Calu3 (cell line): ENCODE results near the gene CDK6. TPM values are rescaled to one million over a fixed set of nuclear protein-coding genes. Genes with fewer than 3 reads are reported as not detected.

Experiments
- BruUV-seq: library from RNA; stranded (reverse); fragments of 400-500 nt; replicated peaks from 2 replicates; lab custom pipeline; 2021; lab: Mats Ljungman, UMichigan
- CTCF ChIA-PET: fragments of 300-600 bp; sonication (Branson Sonifier 250); formaldehyde crosslinking; loops from one replicate; lab custom pipeline; 2022; ENCODE audit warnings: antibody characterized with exemption; lab: Charles Lee
- DNase-seq: peaks from one replicate; pipeline ENCODE4 v3.0.0; 2022
- H3K27ac Mint-ChIP-seq: one replicate; pipeline ENCODE4 v1.8.0; 2022; ENCODE audit warnings: mixed read lengths; ENCODE audit not compliant: unreplicated experiment
- H3K27me3 Mint-ChIP-seq: one replicate; pipeline ENCODE4 v1.8.0; 2022; ENCODE audit warnings: mixed read lengths; ENCODE audit not compliant: unreplicated experiment
- H3K36me3 Mint-ChIP-seq: one replicate; pipeline ENCODE4 v1.8.0; 2022; ENCODE audit warnings: mild to moderate bottlenecking, moderate library complexity, mixed read lengths; ENCODE audit not compliant: insufficient read depth, unreplicated experiment
- H3K4me1 Mint-ChIP-seq: one replicate; pipeline ENCODE4 v1.8.0; 2022; ENCODE audit warnings: mild to moderate bottlenecking, low read depth, mixed read lengths; ENCODE audit not compliant: unreplicated experiment
- H3K4me3 Mint-ChIP-seq: one replicate; pipeline ENCODE4 v1.8.0; 2022; ENCODE audit warnings: mild to moderate bottlenecking, low read depth, moderate library complexity, mixed read lengths; ENCODE audit not compliant: unreplicated experiment
- H3K9me3 Mint-ChIP-seq: one replicate; pipeline ENCODE4 v1.8.0; 2022; ENCODE audit warnings: low read depth, mixed read lengths; ENCODE audit not compliant: unreplicated experiment
- CTCF ChIP-seq: fragments of 200-600 bp; IDR thresholded peaks from one replicate; pipeline ENCODE4 v1.8.0; 2022; ENCODE audit warnings: antibody characterized with exemption; ENCODE audit not compliant: unreplicated experiment
- intact Hi-C: fragments of 100-400 bp; cut with micrococcal nuclease; formaldehyde crosslinking; loops from one replicate; pipeline ENCODE4 v1.10.0; 2022; ENCODE audit not compliant: unreplicated experiment
- total RNA-seq: library from RNA; stranded (reverse); gene quantifications from 2 replicates; pipeline ENCODE4 v1.2.3, GENCODE V29; 2022

Gene CDK6
- total RNA-seq, 1 experiment from 2014 or later: 87.9 TPM

DNA sequence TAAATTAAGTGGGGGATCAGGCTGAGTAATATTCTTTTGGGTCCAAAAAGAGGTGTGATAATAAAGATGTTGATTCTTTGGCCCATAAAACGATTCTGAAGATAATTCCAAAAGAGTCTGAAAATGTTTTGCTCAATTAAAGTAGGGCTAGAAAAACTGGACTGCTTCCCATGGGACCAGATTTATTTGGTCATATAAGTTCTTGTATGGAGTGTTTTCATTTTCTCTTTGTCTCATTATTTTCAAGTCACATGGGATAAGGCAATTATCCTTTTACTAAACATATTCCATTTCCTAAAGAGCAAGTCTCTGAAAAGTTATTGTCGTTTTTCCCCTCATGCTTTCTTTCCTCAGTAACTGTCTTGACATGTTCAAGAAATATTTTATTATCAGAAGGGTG, 41.5 kb downstream of the CDK6 start:
- Mint-ChIP-seq H3K27ac (no peak overlapping the region), H3K4me1 (peaks cover 47% of the 10 kb centered on the region), H3K9me3 (no peaks in the 10 kb centered on the region), H3K27me3 (no peaks in the 10 kb centered on the region), H3K4me3 (no peak overlapping the region), H3K36me3 (peaks cover 6% of the 10 kb centered on the region)
- no TSS peak for BruUV-seq
- no peak for DNase-seq
- intact Hi-C loops: no loop called here
- no peak for TF ChIP-seq CTCF
- CTCF ChIA-PET: no interaction called here

DNA sequence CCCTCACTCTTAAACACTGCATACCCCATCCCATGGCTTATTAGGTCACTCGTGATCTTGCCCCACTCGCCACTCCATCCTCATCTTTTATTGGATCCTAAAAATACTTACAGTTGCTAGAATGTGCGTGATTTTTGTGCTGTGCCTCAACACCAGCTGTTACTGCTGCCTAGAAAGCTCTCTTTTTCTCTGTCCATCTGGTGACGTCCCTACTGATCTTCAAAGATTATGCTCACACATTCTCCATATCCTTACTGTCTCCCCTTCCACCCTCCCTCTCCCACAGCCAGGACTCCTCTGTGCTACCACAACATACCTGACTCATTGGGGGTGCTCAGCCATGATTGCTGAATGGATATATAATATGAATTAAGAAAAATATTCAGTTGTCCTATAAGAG, 42.0 kb downstream of the CDK6 start:
- H3K9me3 Mint-ChIP-seq: no peaks in the 10 kb centered on the region
- no peak for DNase-seq
- no peak overlapping the region for H3K27ac Mint-ChIP-seq
- peaks cover 48% of the 10 kb centered on the region for H3K4me1 Mint-ChIP-seq
- peaks cover 6% of the 10 kb centered on the region for H3K36me3 Mint-ChIP-seq
- TF ChIP-seq CTCF: no peak
- no peak overlapping the region for H3K4me3 Mint-ChIP-seq
- CTCF ChIA-PET: no interaction called here
- intact Hi-C loops: no loop called here
- no peaks in the 10 kb centered on the region for H3K27me3 Mint-ChIP-seq
- no TSS peak for BruUV-seq

DNA sequence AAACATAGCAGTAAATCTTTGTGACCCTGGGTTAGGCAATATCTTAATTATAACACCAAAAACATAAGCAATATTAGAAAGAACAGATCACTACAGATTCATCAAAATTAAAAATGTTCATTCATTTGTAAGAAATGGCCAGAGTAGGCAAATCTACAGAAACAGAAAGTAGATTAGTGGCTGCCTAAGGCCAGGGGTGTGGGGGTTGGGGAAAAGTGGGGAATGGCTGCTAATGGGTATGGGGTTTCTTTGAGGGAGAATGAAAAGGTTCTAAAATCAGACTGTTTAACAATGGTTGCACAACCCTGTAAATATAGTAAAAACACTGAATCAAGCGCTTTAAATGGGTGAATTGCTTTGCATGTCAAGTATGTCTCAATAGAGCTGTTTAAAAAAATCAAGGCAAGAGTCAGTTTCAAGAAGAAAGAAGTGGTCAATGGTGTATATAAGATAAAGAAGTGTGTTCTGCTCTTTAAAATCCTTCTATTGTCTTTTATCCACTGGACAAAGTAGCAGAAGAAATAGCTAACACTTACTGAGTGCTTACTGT, 42.6 kb downstream of the CDK6 start:
- Mint-ChIP-seq H3K27ac (no peak overlapping the region), H3K4me1 (peaks cover 48% of the 10 kb centered on the region), H3K4me3 (no peak overlapping the region), H3K36me3 (peaks cover 11% of the 10 kb centered on the region), H3K9me3 (no peaks in the 10 kb centered on the region), H3K27me3 (no peaks in the 10 kb centered on the region)
- DNase-seq: no peak
- CTCF ChIA-PET: no interaction called here
- no peak for TF ChIP-seq CTCF
- BruUV-seq: no TSS peak
- intact Hi-C loops: no loop called here

DNA sequence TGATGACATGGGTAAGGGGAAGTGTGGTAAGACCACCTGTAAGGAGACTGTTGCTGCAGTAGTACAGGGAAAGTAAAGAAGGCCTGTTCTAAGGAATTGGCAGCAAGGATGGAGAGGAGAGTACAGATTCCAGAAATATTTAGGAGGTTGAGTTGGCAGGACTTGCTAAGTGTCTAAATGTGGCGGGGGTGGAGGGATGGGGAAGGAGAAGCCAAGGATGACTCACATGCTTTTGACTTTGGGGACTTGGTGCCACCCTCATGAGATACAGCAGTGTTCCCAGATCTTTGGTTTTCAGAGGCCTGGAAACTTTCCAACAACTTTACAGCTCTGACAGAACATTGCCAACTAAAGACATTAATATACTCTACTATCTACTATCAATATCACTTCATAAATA, 45.4 kb downstream of the CDK6 start:
- Mint-ChIP-seq H3K4me3 (no peak overlapping the region), H3K36me3 (peaks cover 17% of the 10 kb centered on the region), H3K4me1 (peaks cover 48% of the 10 kb centered on the region), H3K9me3 (peaks cover 3% of the 10 kb centered on the region), H3K27me3 (no peaks in the 10 kb centered on the region), H3K27ac (peak overlapping the region; percentile 70)
- no peak for DNase-seq
- intact Hi-C loops: no loop called here
- BruUV-seq: no TSS peak
- CTCF ChIA-PET: no interaction called here
- TF ChIP-seq CTCF: no peak
